Epithelial cell of esophagus (primary cell): Measurements from ENCODE around the gene MAMDC2.
A peak's percentile ranks its signal among the peaks of the same experiment; 100 is the strongest.

ENCODE experiments used
- DNase-seq: peaks from one replicate; pipeline ENCODE4 v3.0.0; 2010; ENCODE audit warnings: low read depth
- H3K4me3 ChIP-seq: 2 replicates; pipeline ENCODE4 v1.5.1; 2011; ENCODE audit warnings: mild to moderate bottlenecking, low read length, control low read depth
- TF ChIP-seq, protein P1 (sequence below): IDR thresholded peaks from 2 replicates; pipeline ENCODE4 v1.5.1; 2011; ENCODE audit warnings: low read depth, mild to moderate bottlenecking, low read length, control low read depth, inconsistent platforms; ENCODE audit not compliant: insufficient read depth; ENCODE audit errors: missing control alignments

The MAMDC2 gene

GRCh38 chr9:70197216-70198044, 153.8 kb downstream of the MAMDC2 start:
- no peak overlapping the region for H3K4me3 ChIP-seq
- TF ChIP-seq, protein P1, sequence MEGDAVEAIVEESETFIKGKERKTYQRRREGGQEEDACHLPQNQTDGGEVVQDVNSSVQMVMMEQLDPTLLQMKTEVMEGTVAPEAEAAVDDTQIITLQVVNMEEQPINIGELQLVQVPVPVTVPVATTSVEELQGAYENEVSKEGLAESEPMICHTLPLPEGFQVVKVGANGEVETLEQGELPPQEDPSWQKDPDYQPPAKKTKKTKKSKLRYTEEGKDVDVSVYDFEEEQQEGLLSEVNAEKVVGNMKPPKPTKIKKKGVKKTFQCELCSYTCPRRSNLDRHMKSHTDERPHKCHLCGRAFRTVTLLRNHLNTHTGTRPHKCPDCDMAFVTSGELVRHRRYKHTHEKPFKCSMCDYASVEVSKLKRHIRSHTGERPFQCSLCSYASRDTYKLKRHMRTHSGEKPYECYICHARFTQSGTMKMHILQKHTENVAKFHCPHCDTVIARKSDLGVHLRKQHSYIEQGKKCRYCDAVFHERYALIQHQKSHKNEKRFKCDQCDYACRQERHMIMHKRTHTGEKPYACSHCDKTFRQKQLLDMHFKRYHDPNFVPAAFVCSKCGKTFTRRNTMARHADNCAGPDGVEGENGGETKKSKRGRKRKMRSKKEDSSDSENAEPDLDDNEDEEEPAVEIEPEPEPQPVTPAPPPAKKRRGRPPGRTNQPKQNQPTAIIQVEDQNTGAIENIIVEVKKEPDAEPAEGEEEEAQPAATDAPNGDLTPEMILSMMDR = no peak
- no peak for DNase-seq

- H3K4me3 ChIP-seq = peak overlapping the region; percentile 34
Observed at GRCh38 chr9:70204743-70205142, 161.1 kb downstream of the MAMDC2 start.

DNA sequence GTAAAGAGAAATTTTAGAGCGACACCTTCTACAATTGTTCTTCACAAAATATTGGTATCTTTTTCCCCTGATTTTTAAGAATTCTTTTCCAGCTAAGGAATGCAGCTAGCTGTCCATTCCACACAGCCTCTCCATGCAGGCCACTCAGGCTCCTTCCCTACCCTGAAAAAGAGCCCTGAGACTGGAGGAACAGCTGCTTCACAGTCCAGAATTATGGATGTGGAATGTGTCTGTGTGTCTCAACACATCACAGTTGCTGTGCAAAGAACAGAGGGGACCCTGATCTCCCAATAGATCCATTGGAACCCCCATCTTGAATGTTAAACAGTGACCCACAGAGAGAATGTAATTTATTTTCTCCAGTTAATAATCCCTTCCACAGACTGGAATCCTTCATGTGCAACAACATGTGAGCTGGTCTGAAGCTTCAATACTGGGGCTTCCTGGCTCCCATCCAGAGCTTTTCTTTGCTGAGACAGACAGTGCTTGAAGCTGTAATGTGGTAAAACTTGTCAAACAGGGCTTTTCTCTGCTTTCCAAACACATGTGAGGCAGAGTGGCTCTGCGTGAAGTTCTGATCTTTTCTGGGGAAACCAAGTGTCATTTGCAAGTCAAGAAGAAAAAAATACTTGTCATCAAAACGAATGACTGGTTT, 161.8 kb downstream of the MAMDC2 start:
- TF ChIP-seq, protein P1 = no peak
- peak; percentile 95 for DNase-seq
- peak overlapping the region; percentile 19 for H3K4me3 ChIP-seq

More at GRCh38 chr9:70204743-70205142, 161.1 kb downstream of the MAMDC2 start:
- peak; percentile 46 for DNase-seq

- TF ChIP-seq, protein P1 = no peak
- H3K4me3 ChIP-seq = no peak overlapping the region
- DNase-seq = no peak
Observed at GRCh38 chr9:70217029-70217428, 173.4 kb downstream of the MAMDC2 start.

- TF ChIP-seq, protein P1 = no peak
- DNase-seq = peak; percentile 27
Observed at GRCh38 chr9:70218767-70219166, 175.1 kb downstream of the MAMDC2 start.

GRCh38 chr9:70220216-70220615, 176.6 kb downstream of the MAMDC2 start:
- TF ChIP-seq, protein P1 = no peak
- no peak for DNase-seq
- H3K4me3 ChIP-seq = no peak overlapping the region

More at GRCh38 chr9:70218767-70219166, 175.1 kb downstream of the MAMDC2 start:
- no peak overlapping the region for H3K4me3 ChIP-seq

GRCh38 chr9:70222354-70222753, 178.7 kb downstream of the MAMDC2 start:
- TF ChIP-seq, protein P1 = no peak

More at GRCh38 chr9:70222354-70222753, 178.7 kb downstream of the MAMDC2 start:
- H3K4me3 ChIP-seq = no peak overlapping the region
- no peak for DNase-seq
